Middle frontal gyrus (tissue), 1 donor: Measurements from ENCODE around the gene MORC1.
"Not testable (repeated sequence)": the region's sequence is repeated elsewhere in the genome, so short reads cannot be mapped to it uniquely, and the experiment has no call there.

Source experiments
- DNase-seq: peaks from one replicate; pipeline ENCODE4 v3.0.0-alpha.2; 2015; ENCODE audit warnings: low spot score; ENCODE audit errors: extremely low spot score

The MORC1 gene

DNA sequence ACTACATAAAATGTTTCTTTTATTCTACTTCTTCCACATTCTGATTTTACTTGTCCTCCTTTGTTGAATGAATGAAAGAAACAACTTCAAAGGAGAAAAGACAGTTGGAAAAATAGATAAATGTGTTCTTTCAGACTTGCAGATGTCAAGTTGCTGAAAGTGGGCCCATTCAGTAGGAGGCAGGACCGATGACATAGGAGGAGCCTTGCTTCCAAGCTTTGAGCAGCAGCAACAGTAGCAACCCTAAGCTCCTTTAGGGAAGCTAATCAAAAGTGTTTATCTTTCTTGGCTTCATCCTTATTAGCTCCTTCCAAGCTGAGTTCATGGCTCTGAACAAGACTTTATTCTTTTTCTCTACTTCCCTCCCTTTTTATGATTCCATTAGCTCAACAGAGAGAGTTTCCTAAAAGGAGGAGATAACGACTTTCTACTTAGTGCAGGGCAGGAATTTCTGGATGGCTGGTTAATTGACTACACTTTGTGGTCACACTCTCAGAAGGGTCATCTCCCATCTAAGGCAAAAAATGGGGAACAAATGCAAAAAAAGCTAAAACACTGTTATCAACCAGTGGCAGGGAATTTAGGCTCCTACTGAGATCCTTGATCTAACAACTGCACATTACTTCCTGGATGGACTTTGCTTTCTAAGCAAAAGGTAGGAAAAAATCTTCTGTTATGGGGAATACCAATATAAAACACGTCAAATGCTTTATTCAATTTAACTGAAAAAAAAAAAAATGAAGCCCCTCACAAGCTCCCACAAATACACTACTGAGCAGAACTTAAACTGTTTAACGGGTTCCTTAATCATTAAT is 4.8 kb downstream of the MORC1 start:
- no peak for DNase-seq

DNA sequence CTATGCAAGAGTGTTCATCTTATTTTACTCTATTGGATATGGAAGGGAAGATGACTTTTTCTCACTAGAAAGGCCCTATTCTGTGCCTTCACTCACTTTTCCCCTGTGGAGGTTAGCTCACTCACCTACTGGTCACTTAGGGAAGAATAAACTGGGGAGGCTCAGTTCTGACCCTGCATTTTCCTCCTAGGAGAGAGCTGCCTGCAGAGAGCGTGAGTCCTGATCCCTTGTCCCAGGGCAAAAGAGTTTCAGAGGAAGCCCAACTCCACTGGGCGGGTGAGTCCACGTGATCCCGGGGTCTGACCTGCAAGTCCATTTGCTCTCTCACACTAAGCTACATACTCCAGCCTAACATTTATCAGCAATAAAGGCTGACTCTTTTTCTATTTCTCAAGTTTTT is 8.4 kb downstream of the MORC1 start:
- no peak for DNase-seq

DNA sequence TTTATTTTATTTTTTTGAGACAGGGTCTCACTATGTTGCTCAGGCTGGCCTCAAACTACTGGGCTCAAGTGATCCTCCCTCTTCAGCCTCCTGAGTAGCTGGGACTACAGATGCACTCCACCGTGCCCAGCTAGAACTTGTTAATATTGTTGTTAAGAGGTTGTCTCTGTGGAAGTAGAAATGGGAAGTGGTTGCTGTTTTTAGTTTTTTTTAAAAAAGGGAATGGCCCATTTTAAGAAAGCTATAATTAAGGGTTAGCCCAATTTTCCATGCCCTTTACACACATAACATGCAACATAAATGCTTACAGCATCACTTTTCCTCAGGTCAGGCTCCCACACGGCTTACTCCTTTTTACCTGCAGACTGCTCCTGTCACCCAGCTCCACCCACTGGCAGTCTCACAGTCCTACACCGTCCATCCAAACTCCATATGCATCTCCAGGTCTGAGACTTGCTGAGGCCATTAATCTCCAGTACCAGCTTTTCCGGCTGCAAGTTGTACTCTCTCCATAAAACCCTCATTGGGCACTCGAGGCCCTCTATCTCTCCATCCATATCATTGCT is 19.8 kb downstream of the MORC1 start:
- DNase-seq = no peak

DNA sequence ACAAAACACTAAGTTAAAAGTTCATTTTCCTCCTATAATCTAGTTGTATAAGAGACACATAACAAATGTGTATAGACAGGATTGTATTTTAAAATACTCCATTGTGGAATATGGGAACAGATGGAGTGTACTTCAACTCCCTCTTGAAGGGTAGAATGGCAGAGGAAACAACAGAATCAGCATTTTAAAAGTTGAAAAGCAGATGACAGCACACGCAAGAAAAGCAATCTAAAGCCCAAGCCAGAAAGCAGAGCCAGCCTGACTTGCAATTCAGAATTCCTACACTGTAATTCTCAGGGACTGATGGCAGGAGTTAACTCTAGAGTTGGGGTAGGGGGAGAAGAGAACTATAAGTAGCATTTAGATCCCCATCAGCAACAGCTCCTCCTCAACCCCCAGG is 22.8 kb downstream of the MORC1 start:
- no peak for DNase-seq

DNA sequence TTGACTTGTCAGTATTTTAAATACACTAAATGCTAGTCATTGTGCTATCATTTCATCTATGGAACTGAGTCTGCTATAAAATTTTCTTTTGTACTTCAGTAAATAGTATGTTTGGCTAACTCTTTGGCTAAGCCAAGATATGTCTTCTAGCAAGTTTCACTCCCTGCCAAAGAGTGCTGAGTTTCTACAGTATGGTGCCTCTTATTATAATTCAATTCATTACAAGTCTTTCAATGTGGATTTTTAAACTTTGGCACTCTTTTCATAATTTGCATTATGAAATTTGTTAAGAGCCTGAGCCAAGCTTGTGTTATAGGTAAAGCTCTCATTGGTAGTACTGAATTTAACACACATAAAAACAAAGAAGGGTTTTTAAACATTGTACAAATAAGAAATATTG is 24.4 kb downstream of the MORC1 start:
- no peak for DNase-seq

DNA sequence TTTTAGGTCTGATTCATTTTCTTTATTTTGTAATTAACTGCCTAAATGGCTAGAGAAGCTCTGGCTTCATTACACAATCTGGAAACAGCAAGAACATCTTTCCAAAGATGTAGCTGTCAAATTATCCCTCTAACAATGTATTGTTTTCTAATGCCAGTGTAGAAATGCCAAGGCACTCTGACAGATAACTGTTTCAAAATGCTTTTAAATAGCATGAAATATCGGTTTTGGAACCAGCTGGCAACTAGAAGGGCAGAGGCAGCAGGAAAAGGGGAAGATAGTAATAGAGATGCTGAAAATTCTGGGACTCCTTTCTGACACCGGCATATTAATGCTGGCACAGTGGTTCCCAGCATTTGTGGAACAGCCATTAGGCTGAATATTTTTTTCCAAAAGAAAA is 26.1 kb downstream of the MORC1 start:
- no peak for DNase-seq

DNA sequence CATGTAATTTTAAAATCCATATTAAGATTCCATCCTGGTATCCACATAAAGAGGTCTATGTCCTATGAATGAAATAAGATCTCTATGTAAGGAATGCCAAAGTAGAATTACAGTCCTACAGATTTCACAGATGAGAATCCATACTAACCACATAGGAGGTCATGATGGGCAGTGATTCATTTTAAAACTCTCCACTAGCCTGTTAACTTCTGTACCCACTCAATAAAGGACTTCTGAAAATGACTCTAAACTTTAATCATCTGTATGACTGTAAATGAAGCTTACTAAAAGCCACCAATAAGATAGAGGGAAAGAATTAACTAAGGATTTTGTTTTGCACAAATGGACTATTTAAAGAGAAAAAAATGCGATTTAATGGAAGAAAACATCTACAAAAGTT is 28.7 kb downstream of the MORC1 start:
- DNase-seq = no peak

DNA sequence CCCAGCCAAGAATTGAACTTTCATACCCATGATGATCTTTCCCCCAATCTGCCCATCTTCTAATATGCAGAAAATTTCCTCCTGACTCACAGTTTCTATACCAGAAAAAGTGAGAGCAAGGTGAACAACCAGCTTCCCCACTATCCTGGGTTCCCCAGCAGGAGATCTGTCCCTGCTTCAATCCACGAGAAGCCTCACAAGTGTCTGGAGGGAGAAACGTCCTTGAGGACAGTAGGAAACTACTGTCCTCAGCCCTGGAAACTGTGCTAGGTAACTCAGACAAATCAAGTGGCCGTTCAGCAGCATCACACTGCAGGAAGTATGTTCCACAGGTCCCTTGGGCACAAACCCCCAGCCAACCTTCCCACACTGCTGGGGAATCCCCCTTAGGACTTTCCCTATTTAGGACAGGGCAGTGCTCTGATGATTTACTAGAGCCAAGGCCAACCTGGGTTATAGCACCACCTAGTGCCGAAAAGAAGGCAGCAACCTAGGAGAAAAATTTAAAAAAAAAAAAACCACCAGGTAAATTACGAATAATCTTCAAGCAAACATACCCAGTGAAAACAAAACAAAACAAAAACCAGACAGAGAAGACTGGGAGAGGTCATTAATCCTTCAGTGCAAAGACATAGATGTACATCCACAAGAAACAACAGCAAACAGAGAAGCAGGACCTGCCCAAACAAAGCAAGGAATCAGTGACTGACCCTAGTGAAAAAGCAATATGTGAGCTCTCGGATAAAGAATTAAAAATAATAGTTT is 36.0 kb downstream of the MORC1 start:
- no peak for DNase-seq

DNA sequence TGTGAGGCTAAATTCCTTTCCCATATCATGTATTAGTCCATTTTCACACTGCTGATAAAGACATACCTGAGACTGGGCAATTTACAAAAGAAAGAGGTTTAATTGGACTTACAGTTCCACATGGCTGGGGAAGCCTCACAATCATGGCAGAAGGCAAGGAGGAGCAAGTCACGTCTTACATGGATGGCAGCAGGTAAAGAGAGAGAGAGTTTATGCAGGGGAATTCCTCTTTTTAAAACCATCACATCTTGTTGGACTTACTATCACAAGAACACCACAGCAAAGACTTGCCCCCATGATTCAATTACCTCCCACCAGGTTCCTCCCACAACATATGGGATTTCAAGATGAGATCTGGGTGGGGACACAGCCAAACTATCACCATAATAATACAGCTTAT is 37.8 kb downstream of the MORC1 start:
- not testable (repeated sequence) for DNase-seq

DNA sequence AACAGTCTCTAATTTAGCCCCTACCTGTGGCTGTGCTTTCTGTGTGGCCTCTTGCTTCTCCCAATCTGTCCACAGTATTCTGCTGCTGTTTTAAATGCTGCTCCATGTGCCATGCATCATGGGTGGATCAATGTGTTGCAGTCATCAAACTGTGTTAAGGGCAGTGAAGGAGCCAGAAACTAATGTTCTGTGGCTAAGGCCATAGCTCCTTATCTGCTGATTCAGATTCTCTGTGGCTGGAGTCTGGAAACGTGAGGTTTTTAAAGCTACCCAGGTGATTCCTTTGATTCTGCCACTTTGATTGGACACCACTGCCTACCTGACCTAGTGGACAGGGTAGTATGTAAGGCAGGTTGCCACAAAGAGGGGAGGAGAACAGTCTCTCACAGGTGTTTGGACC is 44.8 kb downstream of the MORC1 start:
- DNase-seq = no peak

DNA sequence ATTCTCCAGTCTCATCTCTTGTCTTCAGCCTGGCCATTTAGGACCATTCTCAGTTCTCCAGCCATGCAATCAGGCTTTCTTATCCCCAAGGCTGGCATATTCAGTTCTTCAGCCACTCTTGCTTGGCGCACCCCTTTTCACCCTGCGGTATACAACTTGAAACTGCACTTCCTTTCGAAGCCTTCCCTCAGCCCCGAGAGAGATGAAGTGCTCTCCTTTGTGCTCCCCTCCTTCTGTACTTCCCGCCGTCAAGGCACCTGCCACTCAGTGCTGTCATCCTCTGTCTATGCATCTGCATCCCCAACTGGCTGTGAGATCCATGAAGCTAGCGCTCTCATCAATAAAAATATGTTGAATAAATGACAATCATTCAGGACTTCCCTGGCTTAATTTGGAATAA is 45.7 kb downstream of the MORC1 start:
- no peak for DNase-seq

DNA sequence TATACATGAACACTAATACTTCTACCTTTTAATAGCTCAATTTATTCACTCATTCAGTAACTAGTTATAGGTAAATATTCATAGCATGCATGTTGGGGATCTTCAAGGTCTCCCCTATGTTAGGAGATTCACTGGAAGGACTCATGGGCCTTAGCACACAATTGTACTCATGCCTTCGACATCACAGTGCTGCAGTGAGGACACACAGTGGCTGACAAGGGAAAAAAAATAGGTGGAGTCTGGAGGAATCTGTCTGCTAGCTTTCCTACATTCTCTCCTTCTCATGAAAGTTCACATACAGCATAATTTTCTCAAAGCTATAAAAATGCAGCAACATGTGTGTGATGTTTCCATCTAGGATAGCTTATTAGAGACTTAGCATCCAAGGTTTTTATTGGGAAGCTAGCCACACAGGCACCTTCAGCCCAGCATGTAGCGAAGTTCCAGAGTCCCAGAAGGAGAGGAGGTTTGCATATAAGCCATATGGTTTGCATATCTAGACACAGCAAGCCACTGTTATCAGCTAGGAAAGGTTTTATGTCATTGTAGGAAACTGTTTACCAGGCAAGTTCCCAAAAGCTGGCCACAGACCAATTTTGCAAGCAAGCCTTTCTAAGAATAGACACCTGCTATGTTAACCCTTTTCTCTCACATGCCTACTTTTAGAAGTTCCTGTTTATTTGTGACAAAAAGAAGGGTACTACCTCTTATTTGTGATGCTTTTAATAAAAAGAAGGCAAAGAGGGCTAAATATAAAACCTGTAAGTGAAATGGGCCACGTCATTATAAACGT is 46.4 kb downstream of the MORC1 start:
- no peak for DNase-seq

DNA sequence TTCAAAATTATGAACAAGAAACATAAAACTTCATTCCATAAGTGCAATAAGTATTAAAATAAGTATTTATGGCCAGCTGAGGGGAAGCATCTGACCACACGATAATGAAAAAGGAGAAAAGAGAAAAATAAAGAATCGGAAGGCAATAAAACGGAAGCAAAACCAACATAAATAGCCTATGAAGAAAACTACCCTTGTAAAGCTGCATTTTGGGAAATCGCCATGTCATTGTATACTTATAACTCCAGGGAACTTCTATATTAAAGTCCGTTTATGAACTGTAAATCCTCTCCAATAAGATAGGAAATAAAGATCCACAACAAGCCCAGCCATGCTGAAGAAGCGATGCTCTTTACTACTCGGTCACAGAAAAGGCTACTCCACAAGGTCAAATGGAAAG is 47.7 kb downstream of the MORC1 start:
- DNase-seq = no peak

DNA sequence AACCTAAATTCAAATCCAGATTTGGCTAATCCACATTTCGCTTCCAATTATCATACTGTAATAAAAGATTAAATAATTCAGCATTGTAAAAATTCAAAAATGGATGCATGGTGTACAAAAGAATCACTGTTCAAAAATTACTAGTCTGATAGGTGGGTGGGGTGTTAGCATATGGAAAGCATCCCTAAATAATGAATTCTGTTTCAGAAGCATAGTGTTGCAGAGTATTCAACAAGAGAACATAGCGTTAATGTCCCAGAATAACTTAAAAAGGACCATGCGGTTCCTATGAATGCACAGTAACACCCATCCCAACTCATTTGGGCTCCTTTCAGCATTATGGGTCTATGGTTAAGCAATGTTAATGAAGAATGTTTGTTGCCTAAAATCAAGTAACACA is 51.1 kb downstream of the MORC1 start:
- DNase-seq = no peak

DNA sequence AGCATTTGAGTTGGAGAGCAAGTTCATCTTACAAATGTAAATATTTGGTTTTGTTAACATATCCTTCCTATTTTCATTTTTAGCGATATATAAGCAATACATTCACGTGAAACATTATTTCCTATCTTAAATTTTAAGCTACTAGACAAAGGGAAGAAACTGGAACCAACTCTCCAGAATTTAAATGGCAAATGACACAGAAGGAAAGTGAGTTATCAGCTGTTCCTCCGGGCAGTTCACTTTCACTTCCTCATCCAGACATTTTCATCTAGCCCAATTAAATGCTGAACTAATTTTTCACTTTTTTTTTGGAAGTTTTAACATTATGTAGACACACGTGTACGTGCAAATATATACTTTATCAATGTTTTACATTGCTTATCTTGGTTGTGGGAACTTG is 58.7 kb downstream of the MORC1 start:
- no peak for DNase-seq

DNA sequence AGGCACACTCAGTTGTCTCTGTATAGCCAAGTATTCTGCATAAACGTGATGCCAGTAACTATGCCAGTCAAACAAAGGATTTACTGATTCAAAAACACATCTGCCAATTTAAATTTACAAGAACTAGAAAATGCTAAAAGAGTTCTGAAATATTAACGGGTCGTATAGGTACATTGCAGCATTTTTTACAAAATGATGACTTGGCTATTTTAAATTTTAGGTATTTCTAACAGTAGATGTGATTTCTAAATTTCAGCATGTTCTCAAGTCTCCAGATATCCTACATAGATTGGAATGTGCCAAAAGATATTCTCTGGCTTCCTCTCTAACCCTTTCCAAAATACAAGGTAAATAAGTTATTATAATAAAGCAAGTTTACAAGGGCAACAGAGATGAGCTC is 60.3 kb downstream of the MORC1 start:
- DNase-seq = no peak

DNA sequence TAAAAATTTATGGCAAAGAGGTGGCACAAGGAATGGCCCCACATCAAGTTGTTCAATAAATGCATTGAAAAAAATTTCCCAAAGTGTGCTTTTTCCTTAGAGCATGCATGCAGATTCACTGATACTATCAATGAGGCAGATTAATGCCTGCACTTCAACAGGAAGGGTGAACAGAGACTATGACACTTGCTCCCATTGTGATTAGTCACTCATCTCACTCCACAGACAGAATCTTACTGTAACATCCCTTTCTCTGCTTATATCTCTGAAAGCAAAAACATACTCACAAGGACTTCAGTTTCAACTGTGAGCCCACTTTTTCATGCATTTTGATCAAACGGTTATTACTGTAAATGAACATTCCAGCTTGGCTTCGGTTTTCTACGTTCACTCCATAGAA is 60.9 kb downstream of the MORC1 start:
- DNase-seq = no peak

DNA sequence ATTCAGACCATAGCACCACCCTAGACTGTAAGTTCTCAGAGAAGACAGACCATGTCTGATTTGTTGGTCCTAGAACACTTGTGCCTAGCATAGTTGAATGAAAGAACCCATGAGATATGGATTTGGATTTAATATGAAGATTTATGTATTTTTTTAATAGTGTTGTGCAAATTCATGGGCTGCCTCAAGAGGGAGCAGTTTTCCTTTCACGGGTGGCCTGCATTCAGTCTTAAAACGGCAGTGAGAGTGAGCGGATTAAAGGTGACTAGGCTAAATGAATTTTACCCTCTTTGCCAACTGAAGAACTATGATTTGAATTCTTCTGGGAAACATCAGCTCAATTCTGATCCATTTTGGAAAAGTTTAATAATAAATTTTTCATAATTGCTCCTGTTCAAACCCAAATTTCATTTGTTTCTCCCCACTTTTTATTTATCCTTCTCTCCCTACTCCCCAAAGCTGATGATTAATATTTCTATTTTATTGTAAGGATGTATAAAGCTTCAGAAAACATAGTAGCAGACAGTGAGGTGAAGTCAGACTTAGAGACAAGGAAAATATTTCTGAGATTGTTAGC is 67.3 kb downstream of the MORC1 start:
- DNase-seq = no peak

DNA sequence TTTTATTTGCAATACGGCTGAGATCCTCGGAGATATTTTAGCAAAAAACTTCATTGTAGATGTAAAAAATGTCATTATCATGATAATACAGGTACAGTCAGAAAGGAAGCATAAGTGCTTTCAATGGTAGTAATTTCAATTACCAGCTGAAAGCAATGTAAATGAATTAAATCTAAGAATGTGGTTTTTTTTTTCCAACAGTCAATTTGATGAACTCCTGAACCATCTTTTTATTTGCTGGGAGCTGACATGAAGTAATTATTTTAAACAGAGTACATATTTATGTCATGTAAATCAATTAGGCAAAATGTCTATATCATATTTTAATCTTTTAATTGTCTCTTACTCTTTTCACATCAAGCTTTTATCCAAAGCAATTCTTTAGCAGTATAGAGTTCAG is 70.6 kb downstream of the MORC1 start:
- no peak for DNase-seq

DNA sequence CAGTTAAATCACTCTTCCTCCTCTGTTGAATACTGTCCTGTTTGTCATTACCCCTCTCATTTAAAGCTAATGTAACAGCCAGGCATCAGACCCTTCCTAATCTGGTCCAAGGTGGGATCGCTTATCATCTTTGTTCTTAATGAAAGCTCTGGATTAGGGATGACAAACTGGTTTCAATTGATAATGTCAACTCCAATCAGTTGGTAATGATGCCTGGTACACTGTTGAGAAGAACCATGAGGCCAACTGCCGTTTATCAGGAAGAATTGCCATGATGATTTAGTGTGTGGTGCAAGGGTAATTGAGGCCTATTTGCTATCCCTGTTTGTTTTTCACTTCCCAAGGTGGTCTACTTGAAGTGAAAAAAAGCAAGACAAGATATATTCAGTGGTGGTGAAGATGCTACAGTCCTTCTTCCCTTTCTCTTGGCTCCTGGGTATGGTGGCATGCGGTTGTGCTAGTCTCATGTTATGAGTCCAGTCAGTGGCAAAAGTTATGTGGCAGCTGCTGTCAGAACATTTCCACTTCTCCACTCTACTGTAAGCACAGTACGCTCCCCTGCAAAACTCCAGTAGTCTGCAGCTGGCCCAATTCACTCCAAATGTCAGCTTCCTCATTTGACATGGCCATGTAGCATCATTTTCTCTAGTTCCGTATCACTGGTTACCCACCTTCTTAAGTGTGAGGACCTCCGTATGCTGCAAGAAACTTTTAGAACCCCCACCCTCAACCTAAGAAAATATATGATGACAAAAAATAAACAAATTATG is 72.5 kb downstream of the MORC1 start:
- no peak for DNase-seq

DNA sequence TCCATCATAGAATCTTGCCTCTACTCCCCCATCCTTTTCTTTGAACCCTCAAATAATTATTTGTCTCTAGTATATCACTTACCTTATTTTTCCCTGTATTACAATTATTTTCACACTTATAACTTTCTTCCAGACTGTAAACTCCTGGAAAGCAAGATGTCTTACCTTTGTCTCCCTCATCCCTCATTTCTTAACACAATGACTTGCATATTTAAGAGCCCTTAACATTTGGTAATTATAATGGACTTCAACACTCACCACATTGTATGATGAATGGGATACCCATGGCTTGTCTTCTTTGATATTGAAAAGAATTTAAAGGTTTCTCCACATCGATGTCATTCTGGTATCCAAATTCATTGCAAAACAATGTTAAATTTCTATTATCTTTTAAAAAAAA is 82.9 kb downstream of the MORC1 start:
- DNase-seq = no peak
